ENCODE data around the gene XRCC4. TPM values are rescaled to one million over a fixed set of nuclear protein-coding genes. Genes with fewer than 3 reads are reported as not detected.

XRCC4 gene
- total RNA-seq, 1 experiment from 2014 or later = 24.6 TPM

DNA sequence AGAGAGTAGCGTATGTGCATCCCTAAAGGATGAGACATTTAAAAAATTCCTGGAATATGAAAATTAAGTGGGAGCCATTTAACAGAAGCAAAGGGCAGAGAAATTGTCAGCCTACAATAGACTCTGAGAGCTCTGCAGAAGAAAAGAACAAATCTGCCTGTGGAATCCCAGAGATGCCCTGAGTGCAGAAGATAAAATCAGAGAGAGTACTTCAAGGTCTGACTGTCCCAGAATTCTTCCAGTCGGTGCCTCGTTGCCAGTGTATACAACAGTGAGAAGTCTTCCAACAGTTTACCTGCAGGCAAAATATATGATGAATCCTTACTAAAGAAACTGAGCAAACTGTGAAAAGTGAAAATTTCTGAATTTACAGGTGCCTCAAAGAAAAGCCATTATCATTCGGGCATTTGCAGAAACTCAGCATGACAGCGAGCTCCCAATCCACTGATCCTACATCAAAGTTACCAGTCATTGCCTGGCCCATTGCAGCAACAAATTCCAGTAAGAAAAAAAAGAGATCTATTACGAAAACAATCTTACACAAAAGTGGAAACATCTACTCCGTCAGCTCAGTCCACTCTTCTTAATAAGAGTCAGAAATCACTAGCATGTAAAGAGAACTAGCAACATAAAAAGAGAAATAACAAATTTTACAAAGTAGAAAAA lies 301.4 kb downstream of the XRCC4 start:
- Histone ChIP-seq H4K20me1 (ENCODE audit: insufficient read depth) (no peaks in the 10 kb centered on the region), H3K4me2 (ENCODE audit: low read length) (no peak overlapping the region), H3K9me2 (ENCODE audit: insufficient read depth) (no peaks in the 10 kb centered on the region), H3K4me3 (replicated peaks in 1 of 2; ENCODE audit: low read depth in 1 of 2, low read length in 2 of 2) (no peak overlapping the region), H3K9me3 (ENCODE audit: control insufficient read depth in 1 of 2, insufficient read depth in 1 of 2, low read depth in 1 of 2, low read length in 2 of 2) (no peaks in the 10 kb centered on the region), H3K27ac (ENCODE audit: low read depth, low read length) (no peak overlapping the region), H3K9ac (ENCODE audit: low read length) (no peak overlapping the region), H3K79me2 (ENCODE audit: insufficient read depth, low read length) (no peaks in the 10 kb centered on the region), H2AFZ (ENCODE audit: low read depth, low read length, poor library complexity, severe bottlenecking) (no peak overlapping the region), H3K27me3 (ENCODE audit: insufficient read depth, low read length) (no peaks in the 10 kb centered on the region), H3K36me3 (ENCODE audit: control insufficient read depth in 1 of 2, insufficient read depth in 2 of 2, low read length in 2 of 2) (no peaks in the 10 kb centered on the region), H3K4me1 (ENCODE audit: control insufficient read depth in 1 of 2, insufficient read depth in 2 of 2, low read length in 2 of 2) (no peaks in the 10 kb centered on the region)
- ChIA-PET CTCF (no interaction called here), POLR2A (no interaction called here), RAD21 (ENCODE audit: low non-redundant PET in 1 of 2, low total read pairs in 2 of 2, uncharacterized antibody in 2 of 2, unreplicated experiment in 2 of 2) (no interaction called here)
- TF ChIP-seq TCF7L2 (IDR thresholded peaks at IDR 0.05; ENCODE audit: borderline replicate concordance, extremely low read depth, insufficient read depth, insufficient read length) (no peak), SP1 (IDR thresholded peaks at IDR 0.05; ENCODE audit: low read depth) (no peak)
- TF ChIP-seq, protein P1, sequence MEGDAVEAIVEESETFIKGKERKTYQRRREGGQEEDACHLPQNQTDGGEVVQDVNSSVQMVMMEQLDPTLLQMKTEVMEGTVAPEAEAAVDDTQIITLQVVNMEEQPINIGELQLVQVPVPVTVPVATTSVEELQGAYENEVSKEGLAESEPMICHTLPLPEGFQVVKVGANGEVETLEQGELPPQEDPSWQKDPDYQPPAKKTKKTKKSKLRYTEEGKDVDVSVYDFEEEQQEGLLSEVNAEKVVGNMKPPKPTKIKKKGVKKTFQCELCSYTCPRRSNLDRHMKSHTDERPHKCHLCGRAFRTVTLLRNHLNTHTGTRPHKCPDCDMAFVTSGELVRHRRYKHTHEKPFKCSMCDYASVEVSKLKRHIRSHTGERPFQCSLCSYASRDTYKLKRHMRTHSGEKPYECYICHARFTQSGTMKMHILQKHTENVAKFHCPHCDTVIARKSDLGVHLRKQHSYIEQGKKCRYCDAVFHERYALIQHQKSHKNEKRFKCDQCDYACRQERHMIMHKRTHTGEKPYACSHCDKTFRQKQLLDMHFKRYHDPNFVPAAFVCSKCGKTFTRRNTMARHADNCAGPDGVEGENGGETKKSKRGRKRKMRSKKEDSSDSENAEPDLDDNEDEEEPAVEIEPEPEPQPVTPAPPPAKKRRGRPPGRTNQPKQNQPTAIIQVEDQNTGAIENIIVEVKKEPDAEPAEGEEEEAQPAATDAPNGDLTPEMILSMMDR (IDR thresholded peaks at IDR 0.05 in 2 of 3, conservative IDR thresholded peaks at IDR 0.05 in 1 of 3; ENCODE audit: borderline replicate concordance in 1 of 3, insufficient read depth in 1 of 3, low read depth in 2 of 3, low read length in 2 of 3) = no peak
- no TSS peak for BruUV-seq (replicated peaks)
- ATAC-seq (no peak), DNase-seq (ENCODE audit: low read depth, low spot score) (no peak)
- intact Hi-C loops (cut with micrococcal nuclease) = no loop called here

DNA sequence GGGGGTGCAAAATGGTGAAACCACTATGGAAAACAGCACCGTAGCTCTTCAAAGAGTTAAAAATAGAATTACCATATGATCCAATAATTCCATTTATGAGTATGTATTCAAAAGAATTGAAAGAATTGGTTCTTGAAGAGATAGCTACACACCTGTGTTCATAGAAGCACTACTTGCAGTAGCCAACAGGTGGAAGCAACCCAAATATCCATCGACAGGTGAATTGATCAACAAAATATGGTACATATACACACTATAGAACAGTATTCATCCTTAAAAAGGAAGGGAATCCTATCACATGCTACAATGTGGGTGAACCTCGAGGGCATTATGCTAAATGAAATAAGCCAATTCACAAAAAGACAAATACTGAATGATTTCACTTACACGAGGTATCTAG lies 308.5 kb downstream of the XRCC4 start:
- Histone ChIP-seq H3K4me2 (ENCODE audit: low read length) (no peak overlapping the region), H3K9me3 (ENCODE audit: control insufficient read depth in 1 of 2, insufficient read depth in 1 of 2, low read depth in 1 of 2, low read length in 2 of 2) (no peaks in the 10 kb centered on the region), H3K9ac (ENCODE audit: low read length) (no peak overlapping the region), H3K27ac (ENCODE audit: low read depth, low read length) (no peak overlapping the region), H2AFZ (ENCODE audit: low read depth, low read length, poor library complexity, severe bottlenecking) (no peak overlapping the region), H4K20me1 (ENCODE audit: insufficient read depth) (no peaks in the 10 kb centered on the region), H3K27me3 (ENCODE audit: insufficient read depth, low read length) (no peaks in the 10 kb centered on the region), H3K79me2 (ENCODE audit: insufficient read depth, low read length) (no peaks in the 10 kb centered on the region), H3K4me3 (replicated peaks in 1 of 2; ENCODE audit: low read depth in 1 of 2, low read length in 2 of 2) (no peak overlapping the region), H3K36me3 (ENCODE audit: control insufficient read depth in 1 of 2, insufficient read depth in 2 of 2, low read length in 2 of 2) (no peaks in the 10 kb centered on the region), H3K4me1 (ENCODE audit: control insufficient read depth in 1 of 2, insufficient read depth in 2 of 2, low read length in 2 of 2) (no peaks in the 10 kb centered on the region), H3K9me2 (ENCODE audit: insufficient read depth) (no peaks in the 10 kb centered on the region)
- RAD21 ChIA-PET (ENCODE audit: low non-redundant PET in 1 of 2, low total read pairs in 2 of 2, uncharacterized antibody in 2 of 2, unreplicated experiment in 2 of 2) = no interaction called here
- DNase-seq (ENCODE audit: low read depth, low spot score) = no peak
- no TSS peak for BruUV-seq (replicated peaks)
- TF ChIP-seq, protein P2, sequence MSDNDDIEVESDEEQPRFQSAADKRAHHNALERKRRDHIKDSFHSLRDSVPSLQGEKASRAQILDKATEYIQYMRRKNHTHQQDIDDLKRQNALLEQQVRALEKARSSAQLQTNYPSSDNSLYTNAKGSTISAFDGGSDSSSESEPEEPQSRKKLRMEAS (IDR thresholded peaks at IDR 0.05) = no peak
- TF ChIP-seq POLR2AphosphoS5 (IDR thresholded peaks at IDR 0.05; ENCODE audit: low read depth, low read length) (no peak), TCF7L2 (IDR thresholded peaks at IDR 0.05; ENCODE audit: borderline replicate concordance, extremely low read depth, insufficient read depth, insufficient read length) (no peak), POLR2A (IDR thresholded peaks at IDR 0.05; ENCODE audit: borderline replicate concordance, extremely low read depth, insufficient read depth, insufficient read length) (no peak), RAD21 (IDR thresholded peaks at IDR 0.05; ENCODE audit: low read depth) (peak; percentile 5; the same call in 1 of the 2 replicates)
- TF ChIP-seq, protein P1 (IDR thresholded peaks at IDR 0.05 in 2 of 3, conservative IDR thresholded peaks at IDR 0.05 in 1 of 3; ENCODE audit: borderline replicate concordance in 1 of 3, insufficient read depth in 1 of 3, low read depth in 2 of 3, low read length in 2 of 3) = peak in 2 of 3 experiments; percentile 12 to 23; a peak in 2 of 6 replicates
- CTCF ChIA-PET = no interaction called here
- POLR2A ChIA-PET = no interaction called here
- ATAC-seq = no peak; the same call in 1 of the 2 replicates
- intact Hi-C loops (cut with micrococcal nuclease) = no loop called here
